Left lung (tissue), 10 donors: ENCODE results near the gene HACD1. TPM values are rescaled to one million over a fixed set of nuclear protein-coding genes. Genes with fewer than 3 reads are reported as not detected.

Experiments
- ATAC-seq: fragments of 200-7000 bp; cut with Tn5 transposase; one replicate; pipeline ENCODE4 v1.9.1; 2020; ENCODE audit warnings: moderate library complexity
- DNase-seq, 4 donors: peaks; one replicate each; pipeline ENCODE4 v3.0.0-alpha.2; 2013 to 2020
- H3K27ac ChIP-seq, 2 donors: fragments of 200-600 bp; sonication (generic) in 1 of 2; one replicate each; pipeline versions ENCODE4 v1.5.0 to v1.8.0; 2020 to 2021
- H3K27me3 ChIP-seq, 2 donors: fragments of 200-600 bp; sonication (generic) in 1 of 2; one replicate each; pipeline versions ENCODE4 v1.5.0 to v1.8.0; 2020 to 2021
- H3K36me3 ChIP-seq, 2 donors: fragments of 200-600 bp; sonication (generic) in 1 of 2; one replicate each; pipeline versions ENCODE4 v1.5.0 to v1.8.0; 2020 to 2021
- H3K4me1 ChIP-seq, 2 donors: fragments of 200-600 bp; one replicate each; pipeline ENCODE4 v1.8.0; 2021
- H3K4me3 ChIP-seq, 2 donors: fragments of 200-600 bp; sonication (generic) in 1 of 2; one replicate each; pipeline versions ENCODE4 v1.5.0 to v1.8.0; 2020 to 2021; ENCODE audit warnings: mild to moderate bottlenecking in 1 of 2
- H3K9me3 ChIP-seq, 2 donors: fragments of 200-600 bp; sonication (generic) in 1 of 2; one replicate each; pipeline versions ENCODE4 v1.5.0 to v1.8.0; 2020 to 2021
- CTCF ChIP-seq, 2 donors: fragments of 200-600 bp; sonication (generic) in 1 of 2; IDR thresholded peaks; one replicate each; pipeline versions ENCODE4 v1.5.0 to v1.8.0; 2021; ENCODE audit warnings: antibody characterized with exemption in 2 of 2
- intact Hi-C, 2 donors: fragments of 100-400 bp; cut with DNase I; formaldehyde crosslinking; loops; one replicate each; pipeline versions ENCODE4 v1.11.2 to v1.14.2; 2022
- polyA plus RNA-seq, 6 donors: library from polyadenylated mRNA; unstranded; fragments of 120-200 nt; gene quantifications; one replicate each; pipeline ENCODE4 v1.2.1, GENCODE V29; 2013; ENCODE audit not compliant: insufficient read length in 6 of 6
- total RNA-seq, 2 donors: library from RNA; stranded (reverse); fragmentation: NEBNext Ultra II Directional; extraction: Animal tissue kit (Norgen Biotek cat#: 25700); gene quantifications; one replicate each; pipeline ENCODE4 v1.2.1, GENCODE V29; 2021
- donor health status: DM: no; HTN: yes; CAD: no.
- donor health status: DM: no; HTN: no; CAD: no.

The HACD1 gene
- total and polyA plus RNA-seq, 8 donors = 21.8 to 47.0 (median 25.1) TPM

GRCh38 chr10:17607603-17608332, 9.4 kb downstream of the HACD1 start:
- DNase-seq = peak in 2 of 4 donors; percentile 60 to 65
- Histone ChIP-seq H3K4me1 (no peaks in the 10 kb centered on the region), H3K27ac (no peak overlapping the region), H3K36me3 (no peaks in the 10 kb centered on the region), H3K9me3 (no peaks in the 10 kb centered on the region), H3K27me3 (no peaks in the 10 kb centered on the region), H3K4me3 (no peak overlapping the region)
- intact Hi-C loops = no loop called here
- peak; percentile 59 to 87 for TF ChIP-seq CTCF (IDR thresholded peaks at IDR 0.05)
- ATAC-seq = peak; percentile 96

- ATAC-seq (no peak), DNase-seq (no peak)
- TF ChIP-seq CTCF (IDR thresholded peaks at IDR 0.05) = no peak
- intact Hi-C loops = no loop called here
- Histone ChIP-seq H3K9me3 (no peaks in the 10 kb centered on the region), H3K4me3 (no peak overlapping the region), H3K27me3 (no peaks in the 10 kb centered on the region), H3K27ac (no peak overlapping the region), H3K36me3 (no peaks in the 10 kb centered on the region), H3K4me1 (no peaks in the 10 kb centered on the region)
These were observed 10.1 kb downstream of the HACD1 start for GRCh38 chr10:17607060-17607459.

- H3K9me3 ChIP-seq = no peaks in the 10 kb centered on the region
- no peaks in the 10 kb centered on the region for H3K36me3 ChIP-seq
- H3K27ac ChIP-seq = no peak overlapping the region
- ATAC-seq (no peak), DNase-seq (no peak)
- no peak for TF ChIP-seq CTCF (IDR thresholded peaks at IDR 0.05)
- no peak overlapping the region for H3K4me3 ChIP-seq
- intact Hi-C loops = no loop called here
- H3K4me1 ChIP-seq = no peaks in the 10 kb centered on the region
- H3K27me3 ChIP-seq = no peaks in the 10 kb centered on the region
These were observed 10.6 kb downstream of the HACD1 start for GRCh38 chr10:17606547-17607040.

GRCh38 chr10:17605936-17606335, 11.2 kb downstream of the HACD1 start:
- ATAC-seq (no peak), DNase-seq (no peak)
- Histone ChIP-seq H3K4me3 (no peak overlapping the region), H3K9me3 (no peaks in the 10 kb centered on the region), H3K27me3 (no peaks in the 10 kb centered on the region), H3K4me1 (no peaks in the 10 kb centered on the region), H3K27ac (no peak overlapping the region), H3K36me3 (no peaks in the 10 kb centered on the region)
- intact Hi-C loops = no loop called here
- TF ChIP-seq CTCF (IDR thresholded peaks at IDR 0.05) = no peak

- intact Hi-C loops = no loop called here
- no peaks in the 10 kb centered on the region for H3K9me3 ChIP-seq
- no peak overlapping the region for H3K4me3 ChIP-seq
These were observed 18.1 kb downstream of the HACD1 start for GRCh38 chr10:17599089-17599488.

More at GRCh38 chr10:17599089-17599488, 18.1 kb downstream of the HACD1 start:
- ATAC-seq = no peak
- no peaks in the 10 kb centered on the region for H3K36me3 ChIP-seq
- H3K27ac ChIP-seq = no peak overlapping the region
- peak in 1 of 4 donors; percentile 24 for DNase-seq
- peak in 1 of 2 donors; percentile 11 for TF ChIP-seq CTCF (IDR thresholded peaks at IDR 0.05)
- no peaks in the 10 kb centered on the region for H3K27me3 ChIP-seq
- H3K4me1 ChIP-seq = no peaks in the 10 kb centered on the region
